ENCODE results near the gene CDH4.
"Not testable (repeated sequence)": the region's sequence is repeated elsewhere in the genome, so short reads cannot be mapped to it uniquely, and the experiment has no call there.

The CDH4 gene

GRCh38 chr20:61963885-61964674 is 712.0 kb downstream of the CDH4 start:
- no peak for DNase-seq

GRCh38 chr20:61964675-61965605 is 712.9 kb downstream of the CDH4 start:
- DNase-seq = no peak

- no peak for DNase-seq
Observed at GRCh38 chr20:61965606-61966491, 713.8 kb downstream of the CDH4 start.

GRCh38 chr20:61966492-61967244 is 714.6 kb downstream of the CDH4 start:
- no peak for DNase-seq

GRCh38 chr20:61967300-61967699 is 715.2 kb downstream of the CDH4 start:
- no peak for DNase-seq

- DNase-seq = no peak
Observed at GRCh38 chr20:61968036-61968810, 716.2 kb downstream of the CDH4 start.

GRCh38 chr20:61968932-61969331 is 716.9 kb downstream of the CDH4 start:
- DNase-seq = no peak

GRCh38 chr20:61969806-61970205 is 717.7 kb downstream of the CDH4 start:
- DNase-seq = no peak

GRCh38 chr20:61970357-61970756 is 718.3 kb downstream of the CDH4 start:
- DNase-seq = no peak

GRCh38 chr20:61971595-61971994 is 719.5 kb downstream of the CDH4 start:
- DNase-seq = not testable (repeated sequence)

- no peak for DNase-seq
Observed at GRCh38 chr20:61972636-61973508, 720.8 kb downstream of the CDH4 start.

GRCh38 chr20:61973515-61974356 is 721.7 kb downstream of the CDH4 start:
- no peak for DNase-seq

- DNase-seq = no peak
Observed at GRCh38 chr20:61974357-61974665, 722.2 kb downstream of the CDH4 start.

GRCh38 chr20:61975407-61976129 is 723.5 kb downstream of the CDH4 start:
- no peak for DNase-seq

GRCh38 chr20:61976263-61976643 is 724.2 kb downstream of the CDH4 start:
- DNase-seq = no peak

- DNase-seq = no peak
Observed at GRCh38 chr20:61976644-61977418, 724.8 kb downstream of the CDH4 start.

GRCh38 chr20:61977419-61977786 is 725.3 kb downstream of the CDH4 start:
- DNase-seq = no peak

GRCh38 chr20:61978491-61978890 is 726.4 kb downstream of the CDH4 start:
- DNase-seq = no peak
